Ishikawa (cell line): ENCODE measurements around the gene TECRL.

Experiments used
- CEBPB ChIP-seq: IDR thresholded peaks from 2 replicates; pipeline ENCODE4 v1.6.1; 2012
- CREB1 ChIP-seq: IDR thresholded peaks from 2 replicates; pipeline ENCODE4 v1.6.1; 2012; ENCODE audit warnings: low read depth
- EGR1 ChIP-seq: IDR thresholded peaks from 2 replicates; pipeline ENCODE4 v1.6.1; 2012
- EP300 ChIP-seq: IDR thresholded peaks from 2 replicates; pipeline ENCODE4 v1.6.1; 2012; ENCODE audit warnings: borderline replicate concordance
- FOXM1 ChIP-seq: IDR thresholded peaks from 2 replicates; pipeline ENCODE4 v1.6.1; 2012; ENCODE audit warnings: low read depth, borderline replicate concordance
- NFIC ChIP-seq: IDR thresholded peaks from 2 replicates; pipeline ENCODE4 v1.6.1; 2012
- RAD21 ChIP-seq: IDR thresholded peaks from 2 replicates; pipeline ENCODE4 v1.6.1; 2012; ENCODE audit warnings: low read depth
- REST ChIP-seq: IDR thresholded peaks from 2 replicates; pipeline ENCODE4 v1.6.1; 2012; ENCODE audit warnings: low read depth, mild to moderate bottlenecking
- TAF1 ChIP-seq: IDR thresholded peaks from 2 replicates; pipeline ENCODE4 v1.6.1; 2012; ENCODE audit warnings: low read depth, mild to moderate bottlenecking
- TCF12 ChIP-seq: IDR thresholded peaks from 2 replicates; pipeline ENCODE4 v1.6.1; 2012; ENCODE audit warnings: low read depth
- TEAD4 ChIP-seq: IDR thresholded peaks from 2 replicates; pipeline ENCODE4 v1.6.1; 2012
- USF1 ChIP-seq: IDR thresholded peaks from 2 replicates; pipeline ENCODE4 v1.6.1; 2012
- YY1 ChIP-seq: IDR thresholded peaks from 2 replicates; pipeline ENCODE4 v1.6.1; 2012; ENCODE audit warnings: low read depth
- ZBTB7A ChIP-seq: IDR thresholded peaks from 2 replicates; pipeline ENCODE4 v1.6.1; 2012; ENCODE audit warnings: low read depth
- TF ChIP-seq, protein P1 (sequence below): IDR thresholded peaks from 2 replicates; pipeline ENCODE4 v1.6.1; 2012

TECRL gene

DNA sequence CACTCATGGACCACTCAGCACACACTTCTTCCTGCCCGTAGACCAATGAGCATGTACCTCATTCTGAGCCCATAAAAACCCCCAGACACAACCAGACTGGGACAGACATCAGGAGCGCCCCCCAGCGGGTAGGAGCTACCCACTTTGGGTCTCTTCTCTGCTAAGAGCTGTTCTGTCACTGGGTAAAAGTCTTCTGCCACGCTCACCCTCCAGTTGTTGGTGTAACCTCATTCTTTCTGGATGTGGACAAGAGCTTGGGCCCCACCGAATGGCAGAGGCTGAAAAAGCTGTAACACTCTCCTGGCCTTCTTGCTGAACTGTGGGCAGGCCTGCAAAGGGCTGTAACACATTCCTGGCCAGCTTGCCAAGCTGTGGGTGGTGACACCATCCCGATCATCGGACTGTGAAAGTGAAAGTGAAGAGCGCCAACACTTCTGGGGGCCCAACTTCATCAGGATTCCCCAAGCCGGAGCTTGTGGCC, 137.6 kb downstream of the TECRL start:
- TF ChIP-seq, protein P1, sequence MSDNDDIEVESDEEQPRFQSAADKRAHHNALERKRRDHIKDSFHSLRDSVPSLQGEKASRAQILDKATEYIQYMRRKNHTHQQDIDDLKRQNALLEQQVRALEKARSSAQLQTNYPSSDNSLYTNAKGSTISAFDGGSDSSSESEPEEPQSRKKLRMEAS = no peak
- no peak for TF ChIP-seq CREB1
- no peak for TF ChIP-seq CEBPB
- TF ChIP-seq NFIC = no peak
- no peak for TF ChIP-seq EP300
- TF ChIP-seq REST = no peak
- TF ChIP-seq TAF1 = no peak
- TF ChIP-seq USF1 = no peak
- no peak for TF ChIP-seq FOXM1

DNA sequence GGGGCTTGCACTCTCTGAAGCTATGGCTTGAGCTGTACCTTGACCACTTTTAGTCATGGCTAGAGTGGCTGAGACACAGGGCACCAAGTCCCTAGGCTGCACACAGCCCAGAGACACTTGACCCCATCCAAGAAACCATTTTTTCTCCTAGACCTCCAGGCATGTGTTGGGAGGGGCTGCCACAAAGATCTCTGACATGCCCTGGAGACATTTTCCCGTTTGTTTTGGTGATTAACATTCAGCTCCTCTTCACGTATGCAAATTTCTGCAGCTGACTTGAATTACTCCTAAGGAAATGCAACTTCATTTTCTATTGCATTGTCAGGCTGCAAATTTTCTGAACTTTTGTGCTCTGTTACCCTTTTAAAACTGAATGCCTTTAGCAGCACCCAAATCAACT, 142.6 kb downstream of the TECRL start:
- TF ChIP-seq EGR1 = no peak
- TF ChIP-seq RAD21 = no peak
- no peak for TF ChIP-seq NFIC
- TF ChIP-seq TAF1 = no peak
- no peak for TF ChIP-seq TEAD4
- TF ChIP-seq, protein P1 = no peak
- no peak for TF ChIP-seq CREB1
- TF ChIP-seq REST = no peak
- TF ChIP-seq EP300 = no peak
- no peak for TF ChIP-seq USF1
- no peak for TF ChIP-seq TCF12
- no peak for TF ChIP-seq FOXM1

GRCh38 chr4:64266263-64266662, 143.0 kb downstream of the TECRL start:
- TF ChIP-seq TAF1 = no peak
- no peak for TF ChIP-seq TCF12
- TF ChIP-seq ZBTB7A = no peak

DNA sequence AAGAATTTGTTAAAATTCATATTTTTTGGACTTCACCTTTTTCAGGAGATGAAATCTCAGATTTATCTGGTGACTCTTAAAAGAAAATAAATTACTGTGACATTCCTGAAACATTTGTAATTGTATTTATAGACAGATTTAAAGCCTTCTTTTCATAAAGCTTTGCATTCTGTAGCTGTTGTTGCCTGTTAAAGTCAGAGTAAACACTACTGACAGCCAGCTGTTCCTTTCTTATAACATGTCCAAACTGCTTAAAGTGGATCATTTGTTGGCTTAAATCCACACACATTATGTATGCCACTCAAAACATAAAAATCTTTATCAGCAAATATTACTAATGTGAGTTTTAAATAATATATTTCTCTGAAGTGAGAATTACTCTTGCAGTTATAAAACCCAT, 157.5 kb downstream of the TECRL start:
- TF ChIP-seq YY1 = no peak
- TF ChIP-seq EGR1 = no peak
- TF ChIP-seq TCF12 = no peak
- no peak for TF ChIP-seq ZBTB7A
- no peak for TF ChIP-seq TAF1
- TF ChIP-seq USF1 = no peak
- TF ChIP-seq REST = no peak
- no peak for TF ChIP-seq EP300
- TF ChIP-seq NFIC = no peak
- no peak for TF ChIP-seq CEBPB
- no peak for TF ChIP-seq RAD21
- TF ChIP-seq, protein P1 = no peak
- no peak for TF ChIP-seq TEAD4
- no peak for TF ChIP-seq CREB1
- TF ChIP-seq FOXM1 = no peak
